ENCODE measurements around the gene FAM187B.
"Not testable (repeated sequence)": the region's sequence is repeated elsewhere in the genome, so short reads cannot be mapped to it uniquely, and the experiment has no call there.

The FAM187B gene

GRCh38 chr19:35223862-35224505 is 4.6 kb downstream of the FAM187B start:
- in situ Hi-C loops (cut with HindIII; ENCODE audit: low sequenced_read_pairs): no loop called here
- DNase-seq (ENCODE audit: low read depth, low spot score): no peak
- TF ChIP-seq CTCF (IDR thresholded peaks at IDR 0.05; ENCODE audit: low read depth, low read length): no peak
- no peak overlapping the region for H3K4me3 ChIP-seq (ENCODE audit: low read depth, low read length)

DNA sequence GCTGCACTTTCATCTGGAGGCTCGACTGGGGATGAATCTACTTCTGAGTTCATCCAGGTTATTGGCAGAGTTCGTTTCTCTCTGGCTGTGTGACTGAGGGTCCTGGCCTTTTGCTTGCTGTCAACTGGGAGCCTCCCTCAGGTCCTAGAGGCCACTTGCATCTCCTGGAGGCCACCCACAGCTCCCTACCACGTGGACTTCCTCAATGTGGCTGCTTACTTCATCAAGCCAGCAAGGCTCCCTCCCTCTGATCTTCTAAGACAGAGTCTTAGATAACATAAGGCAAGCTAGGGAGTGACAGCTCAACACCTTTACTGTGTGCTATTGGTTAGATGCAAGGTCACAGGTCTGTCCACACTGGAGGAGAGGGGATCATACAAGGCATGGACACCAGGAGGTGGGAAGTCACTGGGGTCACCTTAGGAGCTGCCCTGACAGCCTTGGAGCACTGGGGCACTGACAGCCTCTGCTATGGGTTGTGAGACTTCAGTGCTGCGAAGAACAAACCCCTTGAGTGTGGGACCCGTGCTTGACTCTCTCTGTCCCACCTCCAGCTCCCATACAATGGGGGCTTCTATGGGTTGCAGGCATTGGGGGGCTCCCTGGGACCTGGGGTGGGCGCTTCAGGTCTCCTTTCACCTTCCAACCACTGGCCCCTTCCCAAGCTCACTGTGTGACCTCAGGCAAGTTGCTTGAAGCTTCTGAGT is 5.3 kb downstream of the FAM187B start:
- no peak overlapping the region for H3K4me3 ChIP-seq (ENCODE audit: low read depth, low read length)
- TF ChIP-seq CTCF (IDR thresholded peaks at IDR 0.05; ENCODE audit: low read depth, low read length): no peak
- DNase-seq (ENCODE audit: low read depth, low spot score): no peak
- in situ Hi-C loops (cut with HindIII; ENCODE audit: low sequenced_read_pairs): no loop called here

DNA sequence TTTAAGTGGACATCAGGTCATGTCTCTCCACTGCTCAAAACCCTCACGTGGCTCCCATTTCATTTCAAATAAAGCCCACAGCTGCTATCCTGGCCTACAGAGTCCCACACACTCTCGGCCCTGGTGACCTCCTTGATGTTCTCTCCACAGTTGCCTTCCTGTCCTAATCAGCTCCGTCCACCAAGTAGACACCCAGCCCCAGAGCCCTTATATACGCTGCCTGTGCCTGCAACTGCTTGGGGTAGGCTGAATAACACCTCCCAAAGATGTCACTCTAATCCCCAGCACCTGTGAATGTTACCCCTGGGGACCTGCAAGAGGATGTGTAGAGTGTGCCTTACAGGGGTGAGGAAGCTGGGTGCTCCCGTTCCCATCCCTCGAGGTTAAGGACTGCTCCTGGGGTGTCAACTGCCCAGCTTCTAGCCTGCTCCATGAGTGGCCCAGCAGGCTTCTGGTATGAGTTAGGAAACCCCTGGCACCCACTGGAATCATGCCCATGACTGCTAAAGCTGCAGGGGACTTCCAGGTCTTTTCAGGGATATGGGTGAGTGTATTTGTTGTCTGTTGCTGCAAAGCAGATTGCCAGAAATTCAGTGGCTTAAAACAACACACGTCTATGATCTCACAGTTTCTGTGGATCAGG is 6.0 kb downstream of the FAM187B start:
- no peak overlapping the region for H3K4me3 ChIP-seq (ENCODE audit: low read depth, low read length)
- in situ Hi-C loops (cut with HindIII; ENCODE audit: low sequenced_read_pairs): no loop called here
- no peak for TF ChIP-seq CTCF (IDR thresholded peaks at IDR 0.05; ENCODE audit: low read depth, low read length)
- no peak for DNase-seq (ENCODE audit: low read depth, low spot score)

GRCh38 chr19:35220973-35221590 is 7.5 kb downstream of the FAM187B start:
- in situ Hi-C loops (cut with HindIII; ENCODE audit: low sequenced_read_pairs); H3K4me3 ChIP-seq (ENCODE audit: low read depth, low read length); DNase-seq (ENCODE audit: low read depth, low spot score): not testable (repeated sequence)

DNA sequence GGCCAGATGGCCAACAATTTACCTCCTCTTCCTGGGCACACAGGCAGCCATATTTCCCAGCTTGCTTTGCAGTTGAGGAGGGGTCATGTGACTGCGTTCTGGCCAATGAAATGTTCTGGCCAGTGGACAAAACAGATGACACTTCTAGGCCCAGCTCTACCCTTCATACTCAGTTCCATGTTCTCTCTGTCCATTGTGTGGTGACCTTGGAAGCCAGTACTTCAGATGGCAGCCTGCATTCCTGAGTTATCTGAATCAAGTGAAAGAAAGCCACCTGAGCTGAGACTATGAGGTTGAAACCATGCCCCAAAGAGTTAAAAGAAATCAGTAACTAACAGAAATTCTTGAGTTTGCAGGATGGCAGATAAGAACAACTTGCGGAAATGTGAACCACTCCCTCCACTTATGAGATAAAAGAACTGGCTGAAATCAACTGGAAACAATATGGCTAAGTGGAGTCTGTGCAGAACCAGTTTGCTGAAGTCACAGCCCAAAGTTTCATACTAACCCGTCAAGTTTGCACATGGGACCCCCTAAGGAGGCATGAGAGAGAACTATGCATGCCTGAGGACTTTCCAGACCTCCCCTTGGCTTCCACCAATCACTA is 8.1 kb downstream of the FAM187B start:
- no peak overlapping the region for H3K4me3 ChIP-seq (ENCODE audit: low read depth, low read length)
- no peak for DNase-seq (ENCODE audit: low read depth, low spot score)
- in situ Hi-C loops (cut with HindIII; ENCODE audit: low sequenced_read_pairs): no loop called here
- TF ChIP-seq CTCF (IDR thresholded peaks at IDR 0.05; ENCODE audit: low read depth, low read length): no peak

- no peak for TF ChIP-seq CTCF (IDR thresholded peaks at IDR 0.05; ENCODE audit: low read depth, low read length)
- DNase-seq (ENCODE audit: low read depth, low spot score): no peak
- in situ Hi-C loops (cut with HindIII; ENCODE audit: low sequenced_read_pairs): no loop called here
- H3K4me3 ChIP-seq (ENCODE audit: low read depth, low read length): no peak overlapping the region
These were observed 9.5 kb downstream of the FAM187B start for GRCh38 chr19:35219008-35219407.
